IPS-20b (cell line): ENCODE data around the gene RPAP2.

Experiments used
- H3K27ac ChIP-seq: one replicate; pipeline ENCODE4 v1.5.1; 2013; ENCODE audit warnings: low read length
- H3K27me3 ChIP-seq: 2 replicates; pipeline ENCODE4 v1.6.1; 2013; ENCODE audit warnings: mild to moderate bottlenecking, low read length, inconsistent platforms; ENCODE audit not compliant: insufficient read depth
- H3K36me3 ChIP-seq: 2 replicates; pipeline ENCODE4 v1.6.1; 2013; ENCODE audit warnings: low read depth, mild to moderate bottlenecking, inconsistent platforms, low read length, moderate library complexity; ENCODE audit not compliant: insufficient read depth
- H3K4me1 ChIP-seq: 2 replicates; pipeline ENCODE4 v1.6.1; 2013; ENCODE audit warnings: mild to moderate bottlenecking, control low read depth, inconsistent platforms, low read length, moderate library complexity; ENCODE audit not compliant: insufficient read depth
- H3K4me3 ChIP-seq: 2 replicates; pipeline ENCODE4 v1.5.1; 2013; ENCODE audit warnings: mild to moderate bottlenecking, low read length, inconsistent platforms
- H3K9ac ChIP-seq: 2 replicates; pipeline ENCODE4 v1.6.1; 2013; ENCODE audit warnings: low read depth, mild to moderate bottlenecking, inconsistent platforms, low read length, moderate library complexity
- H3K9me3 ChIP-seq: 2 replicates; pipeline ENCODE4 v1.6.1; 2013; ENCODE audit warnings: mild to moderate bottlenecking, low read depth, low read length, inconsistent platforms; ENCODE audit not compliant: insufficient read depth

The RPAP2 gene

DNA sequence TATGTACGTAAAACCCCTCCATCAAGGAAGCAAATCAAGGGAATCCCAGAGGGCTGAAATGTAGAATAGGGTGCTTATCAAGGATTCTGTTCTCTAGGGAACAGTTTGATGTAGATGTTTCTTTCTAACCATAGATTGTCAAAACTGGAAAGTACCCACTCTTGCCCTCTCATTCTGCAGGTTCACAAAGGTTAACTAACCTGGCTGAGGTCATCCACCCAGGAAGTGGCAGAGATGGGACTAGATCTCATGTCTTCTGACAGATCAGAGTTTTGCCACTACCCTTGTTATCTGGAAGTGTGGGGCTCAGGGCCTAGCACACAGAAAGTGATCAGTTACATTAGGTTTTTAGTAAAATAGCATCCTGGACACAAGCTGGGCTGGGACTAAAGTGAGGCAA is 140.4 kb downstream of the RPAP2 start:
- H3K9me3 ChIP-seq, result peaks cover 10% of the 10 kb centered on the region
- no peak overlapping the region for H3K27ac ChIP-seq
- no peak overlapping the region for H3K4me3 ChIP-seq
- no peak overlapping the region for H3K9ac ChIP-seq
- peaks cover 4% of the 10 kb centered on the region; the same call in 1 of the 2 replicates for H3K4me1 ChIP-seq
- H3K27me3 ChIP-seq, result no peaks in the 10 kb centered on the region
- no peaks in the 10 kb centered on the region for H3K36me3 ChIP-seq

DNA sequence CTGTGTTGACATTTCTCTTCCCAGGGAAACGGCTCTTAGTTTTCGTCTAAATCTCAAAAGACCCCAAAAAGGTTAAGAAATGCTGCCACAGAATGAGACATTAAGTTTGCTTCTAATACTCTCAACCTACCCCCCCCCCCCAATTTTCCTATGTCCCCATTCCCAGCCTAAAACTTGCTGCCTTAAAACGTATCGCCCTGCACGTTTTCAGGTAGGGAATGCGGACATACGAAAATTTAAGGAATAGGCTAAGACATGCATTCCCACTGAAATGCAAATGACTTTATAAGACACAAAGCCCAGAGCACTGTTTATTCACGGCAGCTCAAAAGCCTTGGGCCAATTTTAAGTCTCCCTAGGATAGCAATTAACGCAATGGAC is 142.4 kb downstream of the RPAP2 start:
- Histone ChIP-seq H3K4me1 (peaks cover 4% of the 10 kb centered on the region; the same call in 1 of the 2 replicates), H3K4me3 (no peak overlapping the region), H3K36me3 (no peaks in the 10 kb centered on the region), H3K27me3 (no peaks in the 10 kb centered on the region), H3K27ac (peak overlapping the region; percentile 6), H3K9ac (peak overlapping the region; percentile 38; the same call in 1 of the 2 replicates), H3K9me3 (peaks cover 5% of the 10 kb centered on the region)

DNA sequence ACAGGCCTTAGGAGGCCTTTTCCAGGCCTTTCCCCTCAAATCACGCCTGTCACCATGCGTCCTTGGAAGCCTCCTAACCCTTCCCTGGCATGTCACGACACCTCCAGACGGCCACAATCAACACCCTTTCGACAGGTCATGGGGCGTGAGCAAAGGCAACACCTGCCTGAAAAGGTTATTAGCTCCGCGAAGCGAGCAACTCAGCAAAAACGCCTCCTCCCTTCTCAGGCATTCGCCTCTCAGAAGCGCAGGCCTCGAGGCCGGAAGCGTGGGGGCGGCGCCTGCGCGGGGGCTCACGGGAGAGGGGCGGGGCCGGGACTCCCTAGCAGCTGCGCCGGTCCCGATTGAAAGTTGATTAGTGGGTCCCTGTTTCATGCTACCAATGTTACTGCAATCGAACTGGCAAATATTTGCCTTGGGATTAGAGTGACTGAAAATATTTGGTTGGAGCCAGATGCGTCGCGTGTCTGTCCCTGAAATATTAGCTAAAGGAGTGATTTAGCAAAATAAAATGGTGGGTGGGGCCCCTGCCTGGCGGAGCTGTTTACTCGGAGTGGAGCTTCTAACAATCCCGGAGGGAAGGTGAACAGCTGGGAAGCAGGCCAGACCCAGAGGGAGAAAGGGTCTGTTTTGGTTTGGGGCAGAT is 143.0 kb downstream of the RPAP2 start:
- no peak overlapping the region for H3K4me3 ChIP-seq
- H3K9ac ChIP-seq, result peak overlapping the region; percentile 38; the same call in 1 of the 2 replicates
- peaks cover 4% of the 10 kb centered on the region; the same call in 1 of the 2 replicates for H3K4me1 ChIP-seq
- no peaks in the 10 kb centered on the region for H3K36me3 ChIP-seq
- H3K27ac ChIP-seq, result peak overlapping the region; percentile 6
- no peaks in the 10 kb centered on the region for H3K27me3 ChIP-seq
- H3K9me3 ChIP-seq, result peaks cover under 1% of the 10 kb centered on the region; the same call in 1 of the 2 replicates

DNA sequence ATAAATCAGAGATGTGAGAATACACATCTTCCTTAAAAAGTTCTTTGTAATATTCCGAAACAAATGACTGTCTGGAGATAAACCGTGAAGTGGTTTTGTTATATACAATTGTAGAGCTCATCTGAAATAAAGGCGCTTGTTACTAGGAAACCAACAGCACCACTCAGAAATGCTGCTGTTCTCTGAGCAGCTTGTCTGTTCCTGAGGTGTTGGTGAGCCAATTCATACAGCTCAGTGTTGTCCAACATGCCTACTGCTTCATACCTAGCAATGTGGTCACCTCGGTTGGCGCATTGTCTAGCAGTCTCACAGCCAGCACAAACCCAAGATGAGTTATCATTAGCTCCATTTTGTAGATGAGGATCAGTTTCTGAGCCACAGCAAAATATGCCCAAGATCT is 143.5 kb downstream of the RPAP2 start:
- Histone ChIP-seq H3K9me3 (no peaks in the 10 kb centered on the region), H3K27ac (no peak overlapping the region), H3K4me1 (peaks cover 4% of the 10 kb centered on the region; the same call in 1 of the 2 replicates), H3K36me3 (no peaks in the 10 kb centered on the region), H3K9ac (no peak overlapping the region), H3K27me3 (no peaks in the 10 kb centered on the region), H3K4me3 (no peak overlapping the region)

- H3K27ac ChIP-seq, result no peak overlapping the region
- no peaks in the 10 kb centered on the region for H3K36me3 ChIP-seq
- H3K27me3 ChIP-seq, result no peaks in the 10 kb centered on the region
- no peak overlapping the region for H3K9ac ChIP-seq
- H3K4me3 ChIP-seq, result no peak overlapping the region
- H3K4me1 ChIP-seq, result peaks cover 4% of the 10 kb centered on the region; the same call in 1 of the 2 replicates
- no peaks in the 10 kb centered on the region for H3K9me3 ChIP-seq
These were observed 145.0 kb downstream of the RPAP2 start for GRCh38 chr1:92443893-92444292.

GRCh38 chr1:92444351-92444750 is 145.5 kb downstream of the RPAP2 start:
- no peak overlapping the region for H3K9ac ChIP-seq
- H3K27ac ChIP-seq, result no peak overlapping the region
- H3K4me1 ChIP-seq, result peaks cover 4% of the 10 kb centered on the region; the same call in 1 of the 2 replicates
- H3K4me3 ChIP-seq, result no peak overlapping the region
- H3K9me3 ChIP-seq, result no peaks in the 10 kb centered on the region
- no peaks in the 10 kb centered on the region for H3K36me3 ChIP-seq
- H3K27me3 ChIP-seq, result no peaks in the 10 kb centered on the region

GRCh38 chr1:92445865-92446264 is 147.0 kb downstream of the RPAP2 start:
- Histone ChIP-seq H3K36me3 (no peaks in the 10 kb centered on the region), H3K27ac (no peak overlapping the region), H3K27me3 (no peaks in the 10 kb centered on the region), H3K4me1 (peaks cover 4% of the 10 kb centered on the region; the same call in 1 of the 2 replicates), H3K4me3 (no peak overlapping the region), H3K9ac (no peak overlapping the region), H3K9me3 (no peaks in the 10 kb centered on the region)

DNA sequence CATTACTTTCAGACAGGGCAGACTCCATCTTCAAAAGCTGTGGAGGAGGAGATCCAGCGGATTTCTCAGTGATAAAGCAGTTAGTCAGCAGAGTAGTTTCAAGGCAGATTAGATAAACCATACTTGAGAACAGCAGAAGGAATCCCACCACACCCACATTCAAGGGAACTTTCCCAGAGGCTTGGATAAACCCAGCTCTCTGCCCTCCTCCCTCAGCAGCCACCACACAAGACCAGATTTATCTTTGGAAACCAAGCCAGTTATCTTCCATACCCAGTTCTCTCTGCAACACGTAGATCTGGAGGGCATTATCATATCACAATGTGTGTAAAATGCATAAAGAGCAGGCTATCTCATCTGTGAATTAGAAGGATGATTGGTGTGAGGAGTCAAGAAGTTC is 147.7 kb downstream of the RPAP2 start:
- no peaks in the 10 kb centered on the region for H3K9me3 ChIP-seq
- H3K27ac ChIP-seq, result no peak overlapping the region
- no peaks in the 10 kb centered on the region for H3K27me3 ChIP-seq
- H3K4me3 ChIP-seq, result no peak overlapping the region
- no peaks in the 10 kb centered on the region for H3K36me3 ChIP-seq
- peaks cover 2% of the 10 kb centered on the region; the same call in 1 of the 2 replicates for H3K4me1 ChIP-seq
- no peak overlapping the region for H3K9ac ChIP-seq

- Histone ChIP-seq H3K36me3 (no peaks in the 10 kb centered on the region), H3K27me3 (no peaks in the 10 kb centered on the region), H3K4me1 (no peaks in the 10 kb centered on the region), H3K9ac (no peak overlapping the region), H3K9me3 (no peaks in the 10 kb centered on the region), H3K4me3 (no peak overlapping the region), H3K27ac (no peak overlapping the region)
These were observed 148.3 kb downstream of the RPAP2 start for GRCh38 chr1:92447033-92447681.

GRCh38 chr1:92447976-92448375 is 149.1 kb downstream of the RPAP2 start:
- Histone ChIP-seq H3K36me3 (no peaks in the 10 kb centered on the region), H3K9ac (no peak overlapping the region), H3K4me3 (no peak overlapping the region), H3K27me3 (no peaks in the 10 kb centered on the region), H3K9me3 (no peaks in the 10 kb centered on the region), H3K27ac (no peak overlapping the region), H3K4me1 (no peaks in the 10 kb centered on the region)
